GM12872 (cell line): ENCODE measurements around the gene C18orf54.

Experiments used
- TF ChIP-seq, protein P1 (sequence below): IDR thresholded peaks from 3 replicates; pipeline ENCODE4 v1.5.1; 2011; ENCODE audit warnings: low read depth, mild to moderate bottlenecking, low read length, moderate library complexity; ENCODE audit not compliant: insufficient read depth

The C18orf54 gene

DNA sequence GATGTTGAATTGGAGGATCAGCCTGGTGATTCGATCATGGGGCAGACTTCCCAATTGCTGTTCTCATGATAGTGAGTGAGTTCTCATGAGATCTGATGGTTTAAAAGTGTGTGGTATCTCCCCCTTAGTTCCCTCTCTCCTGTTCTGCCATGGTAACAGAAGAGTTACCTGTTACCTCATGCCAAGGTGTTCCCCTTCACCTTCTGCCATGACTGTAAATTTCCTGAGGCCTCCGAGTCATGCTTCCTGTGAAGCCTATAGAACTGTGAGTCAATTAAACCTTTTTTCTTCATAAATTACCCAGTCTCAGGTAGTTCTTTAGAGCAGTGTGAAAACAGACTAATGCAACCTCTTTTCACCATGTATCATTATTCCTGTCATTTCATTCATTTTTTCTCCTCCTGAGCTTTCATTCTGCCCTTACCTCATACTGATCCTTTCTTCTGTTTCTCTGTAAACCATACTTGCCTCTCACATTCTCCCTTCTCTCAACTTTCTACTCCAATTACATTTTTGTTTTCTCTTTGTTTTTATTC lies 22.0 kb upstream of the C18orf54 start:
- TF ChIP-seq, protein P1, sequence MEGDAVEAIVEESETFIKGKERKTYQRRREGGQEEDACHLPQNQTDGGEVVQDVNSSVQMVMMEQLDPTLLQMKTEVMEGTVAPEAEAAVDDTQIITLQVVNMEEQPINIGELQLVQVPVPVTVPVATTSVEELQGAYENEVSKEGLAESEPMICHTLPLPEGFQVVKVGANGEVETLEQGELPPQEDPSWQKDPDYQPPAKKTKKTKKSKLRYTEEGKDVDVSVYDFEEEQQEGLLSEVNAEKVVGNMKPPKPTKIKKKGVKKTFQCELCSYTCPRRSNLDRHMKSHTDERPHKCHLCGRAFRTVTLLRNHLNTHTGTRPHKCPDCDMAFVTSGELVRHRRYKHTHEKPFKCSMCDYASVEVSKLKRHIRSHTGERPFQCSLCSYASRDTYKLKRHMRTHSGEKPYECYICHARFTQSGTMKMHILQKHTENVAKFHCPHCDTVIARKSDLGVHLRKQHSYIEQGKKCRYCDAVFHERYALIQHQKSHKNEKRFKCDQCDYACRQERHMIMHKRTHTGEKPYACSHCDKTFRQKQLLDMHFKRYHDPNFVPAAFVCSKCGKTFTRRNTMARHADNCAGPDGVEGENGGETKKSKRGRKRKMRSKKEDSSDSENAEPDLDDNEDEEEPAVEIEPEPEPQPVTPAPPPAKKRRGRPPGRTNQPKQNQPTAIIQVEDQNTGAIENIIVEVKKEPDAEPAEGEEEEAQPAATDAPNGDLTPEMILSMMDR = no peak

DNA sequence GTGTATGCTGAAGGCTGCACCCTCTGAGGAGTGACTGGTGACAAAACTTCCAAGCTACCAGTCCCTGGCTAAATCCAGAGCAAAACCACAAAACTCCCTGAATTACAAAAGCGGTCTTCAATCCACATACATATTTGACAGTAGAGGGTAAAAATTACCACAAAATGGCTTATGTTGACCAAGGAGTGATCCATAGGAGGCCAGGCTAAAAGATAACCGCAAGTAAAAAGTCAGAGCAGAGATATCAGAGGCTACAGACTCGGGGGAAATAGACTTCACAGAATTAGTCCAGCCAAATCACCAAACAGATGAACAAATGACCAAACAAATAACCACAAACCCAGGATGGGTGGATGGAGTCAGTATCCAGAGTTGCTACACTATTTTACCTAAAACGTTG lies 19.5 kb upstream of the C18orf54 start:
- TF ChIP-seq, protein P1 = no peak

DNA sequence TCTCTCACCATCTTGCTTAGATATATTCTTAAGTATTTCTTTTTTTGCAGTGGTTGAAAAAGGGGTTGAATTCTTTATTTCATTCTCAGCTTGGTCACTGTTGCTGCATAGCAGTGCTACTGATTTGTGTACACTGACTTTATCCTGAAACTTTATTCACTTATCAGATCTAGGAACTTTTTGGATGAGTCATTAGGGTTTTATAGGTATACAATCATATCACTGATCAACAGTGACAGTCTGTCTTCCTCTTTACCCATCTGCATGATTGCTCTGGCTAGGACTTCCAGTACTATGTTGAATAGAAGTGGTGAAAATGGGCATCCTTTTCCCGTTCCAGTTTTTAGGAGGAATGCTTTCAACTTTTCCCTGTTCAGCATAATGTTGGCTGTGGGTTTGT lies 6.5 kb upstream of the C18orf54 start:
- TF ChIP-seq, protein P1 = no peak

DNA sequence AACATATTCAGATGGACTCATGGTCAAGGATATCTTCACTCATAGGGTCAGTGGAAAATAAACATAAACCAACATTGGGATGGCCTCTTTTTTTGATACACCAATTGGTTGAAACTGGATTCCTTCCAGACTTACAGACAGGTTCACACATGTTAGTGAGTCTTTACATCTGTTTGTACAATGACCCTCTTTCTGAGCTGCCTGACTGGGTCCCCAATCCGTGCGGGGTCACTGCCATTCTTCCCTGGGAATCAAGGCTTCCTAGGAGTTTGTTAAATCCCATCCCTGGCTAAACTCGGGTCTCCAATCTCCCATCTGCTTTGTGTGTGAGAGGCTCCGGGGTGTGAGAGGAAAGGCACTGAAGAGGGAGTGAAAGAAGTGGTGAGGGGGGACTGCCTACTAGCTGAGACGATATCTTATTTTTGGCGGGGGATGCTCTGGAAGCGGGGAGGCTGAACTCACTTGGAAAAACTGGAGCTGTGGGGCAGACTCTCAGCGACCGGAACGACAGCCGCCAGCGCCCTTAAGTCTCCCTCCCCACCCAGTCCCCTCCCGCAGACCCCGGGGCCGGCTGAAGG lies 535 bp upstream of the C18orf54 start:
- TF ChIP-seq, protein P1 = no peak

DNA sequence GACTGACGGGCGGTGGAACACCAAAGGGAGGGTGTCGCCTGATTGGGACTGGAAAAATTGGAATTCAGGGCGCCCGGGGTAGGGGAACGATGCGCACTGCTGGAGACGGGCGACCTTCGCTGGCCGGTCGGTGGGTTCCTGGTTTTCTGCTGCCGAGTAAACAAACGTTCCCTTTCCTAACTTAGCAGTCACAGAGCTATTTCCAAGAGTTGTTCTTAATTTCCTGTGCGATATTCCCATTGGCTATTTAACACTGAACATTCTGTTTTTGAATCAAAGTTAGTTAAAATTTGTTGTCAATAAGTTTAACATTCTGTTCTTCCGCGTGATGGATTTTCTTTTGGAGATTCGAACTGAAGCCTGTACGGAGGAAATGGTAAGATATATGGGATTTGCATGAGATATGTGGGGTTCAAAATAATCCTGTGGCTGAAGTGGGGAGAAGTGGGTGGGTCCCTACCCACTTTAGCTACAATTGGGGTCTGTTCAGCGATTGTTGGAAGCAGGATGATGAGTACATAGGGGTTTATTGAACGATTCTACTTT lies 862 bp downstream of the C18orf54 start:
- TF ChIP-seq, protein P1 = no peak

DNA sequence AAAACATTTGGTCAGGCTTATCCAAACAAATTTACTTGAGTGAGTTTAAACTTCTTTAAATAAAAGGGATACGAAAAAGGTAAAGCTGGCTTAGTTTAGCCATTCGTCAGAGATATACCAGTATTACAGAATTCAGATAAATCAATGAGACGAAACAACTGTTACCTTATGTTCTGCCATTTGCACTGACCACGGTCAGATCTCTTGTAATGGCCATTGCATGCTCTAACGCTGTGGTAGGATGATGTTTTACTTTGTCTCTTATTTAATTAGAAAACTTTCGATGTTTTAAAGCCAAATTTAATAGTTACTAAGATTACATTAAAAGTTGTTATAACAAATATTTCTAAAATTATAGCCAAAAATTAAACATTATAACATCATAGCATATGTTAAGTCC lies 1.5 kb downstream of the C18orf54 start:
- TF ChIP-seq, protein P1 = no peak

DNA sequence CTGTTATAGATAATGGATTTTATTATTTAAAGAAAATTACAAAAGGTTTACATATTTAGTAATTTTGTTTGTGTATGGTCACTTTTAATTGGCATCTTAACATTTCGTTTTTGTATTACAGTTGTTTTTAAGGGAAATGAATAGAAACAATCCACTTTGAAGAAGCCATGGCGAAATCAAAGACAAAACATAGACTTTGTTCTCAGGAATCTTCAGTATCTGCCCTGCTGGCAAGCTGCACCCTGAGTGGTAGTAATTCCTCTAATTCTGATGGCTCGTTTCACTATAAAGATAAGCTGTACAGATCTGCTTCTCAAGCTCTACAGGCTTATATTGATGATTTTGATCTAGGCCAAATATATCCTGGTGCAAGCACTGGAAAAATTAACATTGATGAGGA lies 2.7 kb downstream of the C18orf54 start:
- TF ChIP-seq, protein P1 = no peak
